RWPE2 (cell line): Measurements from ENCODE around the gene CXorf38.
"Not testable (repeated sequence)": the region's sequence is repeated elsewhere in the genome, so short reads cannot be mapped to it uniquely, and the experiment has no call there.

Experiments
- ATAC-seq: fragments of 200-7000 bp; cut with Tn5 transposase; 3 replicates; pipeline ENCODE4 v1.9.1; 2021; ENCODE audit warnings: low read depth
- DNase-seq: peaks from one replicate; pipeline ENCODE4 v3.0.0-alpha.2; 2020; ENCODE audit warnings: low spot score
- H3K27ac ChIP-seq: fragments of 450-650 bp; 2 replicates; pipeline ENCODE4 v1.5.1; 2017; ENCODE audit warnings: mild to moderate bottlenecking; ENCODE audit not compliant: poor library complexity, severe bottlenecking
- H3K27me3 ChIP-seq: fragments of 250-450 bp; sonication (Bioruptor Pico); 2 replicates; pipeline ENCODE4 v1.5.1; 2021; ENCODE audit warnings: mild to moderate bottlenecking, moderate library complexity; ENCODE audit not compliant: insufficient read depth, poor library complexity, severe bottlenecking
- H3K36me3 ChIP-seq: fragments of 250-450 bp; sonication (Bioruptor Pico); 2 replicates; pipeline ENCODE4 v1.5.1; 2020; ENCODE audit warnings: low read depth, mild to moderate bottlenecking, moderate library complexity
- H3K4me1 ChIP-seq: fragments of 250-450 bp; sonication (Bioruptor Pico); 2 replicates; pipeline ENCODE4 v1.5.1; 2021; ENCODE audit warnings: mild to moderate bottlenecking, moderate library complexity; ENCODE audit not compliant: insufficient read depth, poor library complexity, severe bottlenecking
- H3K4me3 ChIP-seq: fragments of 250-450 bp; sonication (Bioruptor Pico); 2 replicates; pipeline ENCODE4 v1.5.1; 2021; ENCODE audit warnings: mild to moderate bottlenecking, moderate library complexity; ENCODE audit not compliant: severe bottlenecking
- H3K9me3 ChIP-seq: fragments of 250-450 bp; sonication (Bioruptor Pico); 2 replicates; pipeline ENCODE4 v1.5.1; 2021; ENCODE audit warnings: mild to moderate bottlenecking, moderate library complexity; ENCODE audit not compliant: severe bottlenecking
- CTCF ChIP-seq: fragments of 450-650 bp; IDR thresholded peaks from one replicate; pipeline ENCODE4 v1.5.1; 2017; ENCODE audit warnings: mild to moderate bottlenecking, moderate library complexity; ENCODE audit not compliant: poor library complexity, severe bottlenecking

The CXorf38 gene

GRCh38 chrX:40603446-40603845 lies 43.9 kb downstream of the CXorf38 start:
- Histone ChIP-seq H3K4me3 (no peak overlapping the region), H3K9me3 (no peaks in the 10 kb centered on the region), H3K4me1 (no peaks in the 10 kb centered on the region), H3K27me3 (no peaks in the 10 kb centered on the region), H3K27ac (no peak overlapping the region), H3K36me3 (peaks cover 18% of the 10 kb centered on the region)
- TF ChIP-seq CTCF, result no peak
- ATAC-seq (no peak), DNase-seq (no peak)

DNA sequence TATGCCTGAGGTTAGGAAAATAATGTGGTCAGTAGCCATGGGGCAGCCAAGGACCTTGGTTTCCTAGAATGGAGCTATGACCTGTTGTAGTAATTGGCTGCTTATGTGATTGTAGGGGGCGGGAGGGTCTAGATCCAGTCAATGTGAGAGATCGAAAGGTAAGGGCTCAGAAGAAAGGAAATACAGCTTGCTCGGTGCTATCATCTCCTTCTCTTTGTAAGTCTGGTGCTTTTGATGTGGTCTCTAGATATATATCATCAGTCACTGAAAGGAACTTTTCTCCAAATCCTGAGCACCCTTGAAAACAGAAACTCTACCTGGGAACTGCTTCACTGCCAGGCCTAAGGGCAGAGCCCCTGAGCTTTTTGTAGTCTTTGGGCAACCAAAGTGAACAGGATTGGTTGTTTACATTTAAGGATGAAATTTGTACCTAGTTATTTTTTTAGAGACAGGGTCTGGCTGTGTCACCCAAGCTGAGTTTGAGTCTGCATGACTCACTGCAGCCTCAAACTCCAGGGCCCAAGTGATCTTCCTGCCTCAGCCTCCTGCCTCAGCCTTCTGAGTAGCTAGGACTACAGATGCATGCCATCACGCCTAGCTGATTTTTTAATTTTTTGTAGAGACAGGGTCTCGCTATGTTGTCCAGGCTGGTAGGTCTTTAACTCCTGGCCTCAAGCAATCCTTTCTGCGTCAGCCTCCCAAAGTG lies 57.6 kb downstream of the CXorf38 start:
- not testable (repeated sequence) for H3K36me3 ChIP-seq, DNase-seq, H3K4me3 ChIP-seq, H3K9me3 ChIP-seq, H3K4me1 ChIP-seq, H3K27ac ChIP-seq, ATAC-seq, H3K27me3 ChIP-seq

DNA sequence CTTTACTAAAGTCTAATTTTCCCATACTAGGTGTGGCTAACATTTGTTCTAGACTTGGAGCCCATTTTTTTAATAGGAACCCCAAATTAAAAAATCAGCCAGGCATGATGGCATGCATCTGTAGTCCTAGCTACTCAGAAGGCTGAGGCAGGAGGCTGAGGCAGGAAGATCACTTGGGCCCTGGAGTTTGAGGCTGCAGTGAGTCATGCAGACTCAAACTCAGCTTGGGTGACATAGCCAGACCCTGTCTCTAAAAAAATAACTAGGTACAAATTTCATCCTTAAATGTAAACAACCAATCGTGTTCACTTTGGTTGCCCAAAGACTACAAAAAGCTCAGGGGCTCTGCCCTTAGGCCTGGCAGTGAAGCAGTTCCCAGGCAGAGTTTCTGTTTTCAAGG lies 59.7 kb downstream of the CXorf38 start:
- not testable (repeated sequence) for H3K36me3 ChIP-seq, ATAC-seq, H3K27ac ChIP-seq, H3K4me3 ChIP-seq, H3K4me1 ChIP-seq, DNase-seq, H3K27me3 ChIP-seq, H3K9me3 ChIP-seq

- no peaks in the 10 kb centered on the region for H3K27me3 ChIP-seq
- H3K4me3 ChIP-seq, result no peak overlapping the region
- no peaks in the 10 kb centered on the region for H3K4me1 ChIP-seq
- ATAC-seq, result no peak
- no peak for TF ChIP-seq CTCF
- no peaks in the 10 kb centered on the region for H3K36me3 ChIP-seq
- H3K27ac ChIP-seq, result no peak overlapping the region
- H3K9me3 ChIP-seq, result no peaks in the 10 kb centered on the region
- DNase-seq, result no peak
These were observed 64.5 kb downstream of the CXorf38 start for GRCh38 chrX:40582811-40583210.

GRCh38 chrX:40582178-40582577 lies 65.2 kb downstream of the CXorf38 start:
- not testable (repeated sequence) for H3K4me3 ChIP-seq, DNase-seq, H3K36me3 ChIP-seq, H3K4me1 ChIP-seq, H3K27ac ChIP-seq, H3K27me3 ChIP-seq, ATAC-seq, H3K9me3 ChIP-seq

DNA sequence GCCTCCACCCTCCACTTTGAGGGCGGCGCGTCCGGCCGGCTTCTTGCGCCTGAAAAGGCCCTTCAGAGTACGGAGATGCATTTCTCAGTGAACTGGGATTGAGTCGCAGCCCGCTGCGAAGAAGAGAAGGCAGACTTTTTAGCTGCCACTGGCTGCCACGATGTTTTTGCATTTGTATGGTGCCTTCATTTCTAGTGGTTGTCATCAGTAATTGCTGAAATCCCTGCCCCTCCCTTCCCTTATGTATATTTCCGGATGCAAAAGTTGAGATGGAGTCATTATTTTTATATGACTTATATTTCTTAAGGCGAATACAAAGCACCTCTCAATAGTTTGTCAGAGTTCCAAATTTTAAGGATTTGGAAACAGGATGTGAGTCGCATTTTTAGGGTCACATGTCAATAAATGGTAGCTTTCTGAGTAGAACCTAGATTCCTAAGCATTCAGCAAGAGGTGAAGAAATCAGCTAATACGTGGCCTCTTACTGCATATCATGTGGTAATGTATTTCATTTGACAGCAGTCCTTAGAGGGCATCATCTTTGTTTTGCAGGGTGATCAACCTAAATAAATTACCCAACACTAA lies 65.9 kb downstream of the CXorf38 start:
- H3K27me3 ChIP-seq, result no peaks in the 10 kb centered on the region
- peak overlapping the region; percentile 82 for H3K4me3 ChIP-seq
- H3K9me3 ChIP-seq, result no peaks in the 10 kb centered on the region
- H3K4me1 ChIP-seq, result no peaks in the 10 kb centered on the region
- H3K27ac ChIP-seq, result peak overlapping the region; percentile 45
- ATAC-seq (no peak), DNase-seq (no peak)
- no peaks in the 10 kb centered on the region for H3K36me3 ChIP-seq
- no peak for TF ChIP-seq CTCF
